Measurements from ENCODE around the gene SCN3B. TPM values are rescaled to one million over a fixed set of nuclear protein-coding genes. Genes with fewer than 3 reads are reported as not detected.

Gene SCN3B
- total and polyA plus RNA-seq, 9 of the 15 experiments (the other 6 are each of a cell fraction or from before 2014, with no cell fraction given) = 0.01 to 0.15 (median 0.04) TPM; not detected in 6

GRCh38 chr11:123586568-123586967 lies 67.9 kb downstream of the SCN3B start (continued):
- no peak for TF ChIP-seq RREB1 (CRISPR knock-in tag; IDR thresholded peaks at IDR 0.05)
- TF ChIP-seq CBX8 (IDR thresholded peaks at IDR 0.05; ENCODE audit: borderline replicate concordance, extremely low read depth, low read depth, low read length, poor library complexity, severe bottlenecking) = no peak
- no peak for TF ChIP-seq EP300 (IDR thresholded peaks at IDR 0.05; ENCODE audit: low read length)

DNA sequence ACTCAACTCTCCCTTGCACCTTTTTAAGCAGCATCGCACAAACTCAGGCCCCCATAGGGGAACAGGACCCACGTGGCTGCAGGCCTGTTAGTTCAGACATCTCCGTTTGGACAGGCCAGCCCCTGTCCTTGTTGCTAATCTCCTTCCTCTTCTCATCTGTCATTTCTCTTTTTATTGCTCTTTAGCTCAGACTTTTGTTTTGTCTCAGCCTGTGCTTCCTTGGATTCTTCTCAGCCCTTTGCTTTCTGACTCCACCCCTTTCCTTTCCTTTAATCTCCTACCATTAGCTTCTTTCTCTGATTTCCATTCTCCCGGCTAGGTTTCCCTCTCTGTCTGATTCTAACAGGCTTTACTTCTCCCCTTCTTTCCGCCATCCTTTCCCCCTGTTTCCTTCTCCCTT lies 68.7 kb downstream of the SCN3B start:
- WGBS (ENCODE audit: insufficient coverage, low coverage, missing lambda C conversion rate) = 0% methylated on average over 5 of the region's 5 CpGs
- H3K4me1 ChIP-seq (replicated peaks in 1 of 2; ENCODE audit: control insufficient read depth in 2 of 2, insufficient read depth in 2 of 2, low read length in 2 of 2) = peaks cover 0 to under 1% of the 10 kb centered on the region in 2 experiments; a peak in 1 of 5 replicates
- no peak overlapping the region for H3K9ac ChIP-seq (ENCODE audit: insufficient read depth in 1 of 2, low read depth in 2 of 2, low read length in 2 of 2)
- no TSS peak for BruUV-seq (replicated peaks)
- no peak overlapping the region for H3K27ac ChIP-seq (ENCODE audit: extremely low read depth, low read depth, low read length)
- TF ChIP-seq CBX3 (IDR thresholded peaks at IDR 0.05; ENCODE audit: borderline replicate concordance in 1 of 2, low read length in 2 of 2) (no peak), NFRKB (IDR thresholded peaks at IDR 0.05; ENCODE audit: low read depth) (no peak)
- FAIRE-seq (no peak), DNase-seq (ENCODE audit: extremely low read depth in 1 of 4, low spot score in 3 of 4) (no peak), ATAC-seq (no peak)
- intact Hi-C loops (cut with micrococcal nuclease) (no loop called here), in situ Hi-C loops (cut with MboI) (no loop called here)
- H3K36me3 ChIP-seq (ENCODE audit: control insufficient read depth, insufficient read depth, low read length) = no peaks in the 10 kb centered on the region
- no peaks in the 10 kb centered on the region for H3K9me1 ChIP-seq (ENCODE audit: control insufficient read depth, insufficient read depth, low read length)
- no peak overlapping the region for H3K4me3 ChIP-seq
- no peaks in the 10 kb centered on the region for H3K79me2 ChIP-seq (ENCODE audit: control insufficient read depth, insufficient read depth, low read length)
- no peak overlapping the region for H3K4me2 ChIP-seq (ENCODE audit: insufficient read depth, low read length)
- POLR2A ChIA-PET = no interaction called here
- peaks cover 2 to 46% of the 10 kb centered on the region in 2 experiments; a peak in 4 of 5 replicates for H3K27me3 ChIP-seq (ENCODE audit: control insufficient read depth in 2 of 2, insufficient read depth in 2 of 2, low read length in 2 of 2)
- no peaks in the 10 kb centered on the region for H3K9me3 ChIP-seq (replicated peaks; ENCODE audit: control insufficient read depth, insufficient read depth, low read depth, low read length)
- H2AFZ ChIP-seq (ENCODE audit: low read depth, low read length) = no peak overlapping the region
- CTCF ChIA-PET (ENCODE audit: low intra/inter-chr PET ratio) = no interaction called here
- peaks cover 5% of the 10 kb centered on the region; the same call in 1 of the 2 replicates for H4K20me1 ChIP-seq (replicated peaks; ENCODE audit: control insufficient read depth, insufficient read depth, low read length)
